Effector memory CD4-positive, alpha-beta T cell (primary cell): Measurements from ENCODE around the gene OR51L1.
"Not testable (repeated sequence)": the region's sequence is repeated elsewhere in the genome, so short reads cannot be mapped to it uniquely, and the experiment has no call there.

Source experiments
- DNase-seq, 3 donors: peaks; one replicate each; pipeline ENCODE4 v3.0.0-alpha.2; 2020
- H3K27ac ChIP-seq: 2 replicates; pipeline ENCODE4 v1.7.0; 2013; ENCODE audit warnings: mild to moderate bottlenecking, low read length, moderate library complexity; ENCODE audit not compliant: insufficient read depth, poor library complexity, severe bottlenecking
- H3K27me3 ChIP-seq: replicated peaks from 2 replicates; pipeline ENCODE4 v1.7.0; 2013; ENCODE audit warnings: mild to moderate bottlenecking, low read length; ENCODE audit not compliant: insufficient read depth, control insufficient read depth, poor library complexity, severe bottlenecking
- H3K36me3 ChIP-seq: 2 replicates; pipeline ENCODE4 v1.7.0; 2013; ENCODE audit warnings: mild to moderate bottlenecking, low read length, moderate library complexity; ENCODE audit not compliant: control insufficient read depth, insufficient read depth
- H3K4me1 ChIP-seq: 2 replicates; pipeline ENCODE4 v1.7.0; 2013; ENCODE audit warnings: low read length, mild to moderate bottlenecking; ENCODE audit not compliant: control insufficient read depth, insufficient read depth, poor library complexity, severe bottlenecking
- H3K4me3 ChIP-seq: 2 replicates; pipeline ENCODE4 v1.7.0; 2013; ENCODE audit warnings: low read length, low read depth, mild to moderate bottlenecking; ENCODE audit not compliant: insufficient read depth, poor library complexity, severe bottlenecking
- H3K9me3 ChIP-seq: 2 replicates; pipeline ENCODE4 v1.7.0; 2013; ENCODE audit warnings: mild to moderate bottlenecking, low read length, moderate library complexity; ENCODE audit not compliant: control insufficient read depth
- total RNA-seq, 3 donors: gene quantifications; one replicate each; lab custom pipeline; 2026; lab: John Stamatoyannopoulos, UW

OR51L1 gene, protein sequence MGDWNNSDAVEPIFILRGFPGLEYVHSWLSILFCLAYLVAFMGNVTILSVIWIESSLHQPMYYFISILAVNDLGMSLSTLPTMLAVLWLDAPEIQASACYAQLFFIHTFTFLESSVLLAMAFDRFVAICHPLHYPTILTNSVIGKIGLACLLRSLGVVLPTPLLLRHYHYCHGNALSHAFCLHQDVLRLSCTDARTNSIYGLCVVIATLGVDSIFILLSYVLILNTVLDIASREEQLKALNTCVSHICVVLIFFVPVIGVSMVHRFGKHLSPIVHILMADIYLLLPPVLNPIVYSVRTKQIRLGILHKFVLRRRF
- 0 reads per million in 3 donors for total RNA-seq

DNA sequence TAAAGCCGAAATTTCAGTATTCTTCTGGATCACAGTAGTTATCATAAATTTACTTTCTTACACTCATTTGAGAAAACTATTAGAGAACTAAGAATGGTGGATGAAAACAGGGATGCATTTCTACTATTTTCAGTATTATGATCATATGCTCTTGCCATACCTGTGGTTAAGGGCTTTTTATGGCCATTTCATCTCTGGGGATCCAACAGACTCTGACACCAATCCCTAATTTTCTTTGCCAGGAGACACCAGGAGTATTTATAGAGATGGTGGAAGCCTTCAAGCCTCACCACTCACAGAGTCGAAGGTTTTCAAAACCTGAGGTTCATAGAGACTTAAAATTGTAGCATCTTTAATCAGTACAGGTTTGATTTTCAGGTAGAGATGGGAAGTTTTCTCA lies at the start of gene OR51L1:
OR51L1 (plus strand) TSS at position 301 of the 400 bp plus-strand sequence. CDS start 4,132 bp downstream, outside the sequence.
- Histone ChIP-seq H3K27me3 (no peaks in the 10 kb centered on the region), H3K4me1 (no peaks in the 10 kb centered on the region), H3K27ac (no peak within 1 kb of the TSS), H3K9me3 (no peaks in the 10 kb centered on the region), H3K36me3 (no peaks in the 10 kb centered on the region), H3K4me3 (no peak within 1 kb of the TSS)
- DNase-seq = no peak

GRCh38 chr11:4947505-4947904 lies 47.1 kb upstream of the OR51L1 start, which contains the start of gene OR51A4:
TSS of gene OR51A4 (minus strand) at chr11:4947605. CDS start at chr11:4947100, 505 bp downstream.
- Histone ChIP-seq H3K4me3 (no peak within 1 kb of the TSS), H3K9me3 (no peaks in the 10 kb centered on the region), H3K36me3 (no peaks in the 10 kb centered on the region), H3K27ac (no peak within 1 kb of the TSS), H3K27me3 (no peaks in the 10 kb centered on the region), H3K4me1 (no peaks in the 10 kb centered on the region)
- DNase-seq = no peak

DNA sequence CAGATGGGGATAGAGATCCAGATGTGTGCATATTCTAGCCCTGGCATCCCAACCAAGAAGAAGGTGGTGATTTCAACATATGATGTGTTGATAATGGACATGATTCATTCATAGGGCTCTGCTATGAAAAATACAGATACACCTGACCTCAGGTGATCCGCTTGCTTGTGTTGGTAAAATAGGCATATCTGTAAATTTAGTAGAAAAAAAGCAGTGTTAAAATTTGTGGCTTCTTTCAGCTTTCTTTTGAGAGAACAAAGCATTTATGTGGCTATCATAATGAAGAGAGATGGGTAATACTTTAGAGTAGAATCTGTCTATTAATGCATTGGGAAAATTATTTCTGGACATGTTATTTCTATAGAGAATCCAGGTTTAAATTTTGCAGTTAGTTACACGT lies 39.0 kb upstream of the OR51L1 start, which contains the start of gene OR51A2:
OR51A2 (minus strand) TSS at position 101 of the 400 bp plus-strand sequence; CDS start at position 101, 0 bp downstream.
- not testable (repeated sequence) for H3K36me3 ChIP-seq, DNase-seq, H3K4me3 ChIP-seq, H3K4me1 ChIP-seq, H3K27ac ChIP-seq, H3K9me3 ChIP-seq, H3K27me3 ChIP-seq

DNA sequence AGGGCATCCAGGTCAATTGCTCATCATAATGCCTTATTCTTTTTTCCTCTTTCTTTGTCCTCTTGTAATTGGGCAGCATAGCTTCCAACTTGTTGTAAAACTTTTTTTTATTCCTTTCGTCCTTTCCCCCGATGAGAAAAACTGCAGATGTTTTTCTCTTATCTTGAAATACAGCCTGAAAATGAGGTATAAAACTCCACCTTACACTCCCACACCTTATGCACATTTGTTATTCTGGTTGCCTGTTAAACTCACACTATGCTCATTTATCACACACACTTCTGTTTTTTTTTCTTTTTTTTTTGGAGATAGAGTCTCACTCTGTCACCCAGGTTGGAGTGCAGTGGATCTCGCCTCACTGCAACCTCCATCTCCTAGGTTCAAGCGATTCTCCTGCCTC lies 37.3 kb upstream of the OR51L1 start:
- Histone ChIP-seq H3K27ac (no peak overlapping the region), H3K36me3 (no peaks in the 10 kb centered on the region), H3K4me3 (no peak overlapping the region), H3K4me1 (no peaks in the 10 kb centered on the region), H3K27me3 (no peaks in the 10 kb centered on the region), H3K9me3 (no peaks in the 10 kb centered on the region)
- DNase-seq = no peak

- Histone ChIP-seq H3K9me3 (no peaks in the 10 kb centered on the region), H3K4me1 (no peaks in the 10 kb centered on the region), H3K27me3 (no peaks in the 10 kb centered on the region)
Measured at GRCh38 chr11:4960877-4961276, 33.8 kb upstream of the OR51L1 start.

DNA sequence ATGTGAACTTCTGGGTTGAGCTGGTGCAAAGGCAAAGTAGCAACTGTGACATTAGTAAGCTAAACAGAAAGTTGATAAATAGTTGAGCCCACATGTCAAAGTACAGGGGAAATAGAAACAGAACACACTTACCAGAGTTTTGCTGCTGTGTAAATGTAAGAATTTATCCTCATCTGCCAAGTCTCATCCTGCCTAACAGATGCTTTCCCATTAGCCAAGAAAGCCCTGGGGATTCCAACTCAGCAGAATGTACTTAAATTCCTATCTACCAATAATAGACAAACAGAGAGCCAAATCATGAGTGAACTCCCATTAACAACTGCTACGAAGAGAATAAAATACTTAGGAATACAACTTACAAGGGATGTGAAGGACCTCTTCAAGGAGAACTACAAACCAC lies 31.8 kb upstream of the OR51L1 start:
- no peaks in the 10 kb centered on the region for H3K9me3 ChIP-seq
- no peaks in the 10 kb centered on the region for H3K4me1 ChIP-seq
- no peak overlapping the region for H3K27ac ChIP-seq
- H3K36me3 ChIP-seq = no peaks in the 10 kb centered on the region
- no peak overlapping the region for H3K4me3 ChIP-seq
- no peak for DNase-seq
- H3K27me3 ChIP-seq = no peaks in the 10 kb centered on the region

More at GRCh38 chr11:4960877-4961276, 33.8 kb upstream of the OR51L1 start:
- DNase-seq = no peak
- Histone ChIP-seq H3K36me3 (no peaks in the 10 kb centered on the region), H3K4me3 (no peak overlapping the region), H3K27ac (no peak overlapping the region)

GRCh38 chr11:4975436-4975835 lies 19.2 kb upstream of the OR51L1 start:
- no peak overlapping the region for H3K27ac ChIP-seq
- DNase-seq = no peak
- H3K4me3 ChIP-seq = no peak overlapping the region
- no peaks in the 10 kb centered on the region for H3K4me1 ChIP-seq
- H3K27me3 ChIP-seq = no peaks in the 10 kb centered on the region
- no peaks in the 10 kb centered on the region for H3K36me3 ChIP-seq
- no peaks in the 10 kb centered on the region for H3K9me3 ChIP-seq

- no peak overlapping the region for H3K27ac ChIP-seq
- no peaks in the 10 kb centered on the region for H3K36me3 ChIP-seq
- no peaks in the 10 kb centered on the region for H3K9me3 ChIP-seq
- H3K27me3 ChIP-seq = no peaks in the 10 kb centered on the region
- no peak for DNase-seq
- no peak overlapping the region for H3K4me3 ChIP-seq
- no peaks in the 10 kb centered on the region for H3K4me1 ChIP-seq
Measured at GRCh38 chr11:4979036-4979435, 15.6 kb upstream of the OR51L1 start.

- Histone ChIP-seq H3K36me3 (no peaks in the 10 kb centered on the region), H3K27me3 (no peaks in the 10 kb centered on the region), H3K4me1 (no peaks in the 10 kb centered on the region), H3K27ac (no peak overlapping the region), H3K4me3 (no peak overlapping the region), H3K9me3 (no peaks in the 10 kb centered on the region)
- no peak for DNase-seq
Measured at GRCh38 chr11:4982678-4983077, 12.0 kb upstream of the OR51L1 start.

- no peak overlapping the region for H3K4me3 ChIP-seq
- no peak overlapping the region for H3K27ac ChIP-seq
- no peaks in the 10 kb centered on the region for H3K9me3 ChIP-seq
- no peak for DNase-seq
- H3K4me1 ChIP-seq = no peaks in the 10 kb centered on the region
- H3K36me3 ChIP-seq = no peaks in the 10 kb centered on the region
- H3K27me3 ChIP-seq = no peaks in the 10 kb centered on the region
Measured at GRCh38 chr11:4983841-4984240, 10.8 kb upstream of the OR51L1 start.
